Kidney (tissue), 14 donors: ENCODE results near the gene SENP1. TPM values are rescaled to one million over a fixed set of nuclear protein-coding genes. Genes with fewer than 3 reads are reported as not detected.

Experiments used
- DNase-seq, 5 donors: peaks; one replicate each; pipeline ENCODE4 v3.0.0-alpha.2; 2013 to 2020
- FAIRE-seq: peaks from 2 replicates; lab custom pipeline; 2012; peaks lifted over from hg19 to GRCh38; lab: Jason Lieb, UNC
- H3K27ac ChIP-seq, 2 donors: one replicate each; pipeline ENCODE4 v1.7.0; 2013; ENCODE audit warnings: low read depth in 2 of 2, low read length in 2 of 2, inconsistent platforms in 1 of 2
- H3K27me3 ChIP-seq: one replicate; pipeline ENCODE4 v1.7.1; 2013; ENCODE audit warnings: low read length, inconsistent platforms; ENCODE audit not compliant: control insufficient read depth, insufficient read depth
- H3K36me3 ChIP-seq, 3 donors: one replicate each; pipeline versions ENCODE4 v1.7.0 to v1.7.1; 2013; ENCODE audit warnings: low read length in 3 of 3, control low read depth in 1 of 3, inconsistent platforms in 1 of 3; ENCODE audit not compliant: insufficient read depth in 3 of 3, control insufficient read depth in 2 of 3
- H3K4me1 ChIP-seq, 3 donors: one replicate each; pipeline versions ENCODE4 v1.7.0 to v1.7.1; 2013; ENCODE audit warnings: low read length in 3 of 3, inconsistent platforms in 1 of 3, low read depth in 1 of 3; ENCODE audit not compliant: control insufficient read depth in 2 of 3, insufficient read depth in 2 of 3
- H3K4me3 ChIP-seq, 3 donors: one replicate each; pipeline versions ENCODE4 v1.7.0 to v1.8.1; 2013; ENCODE audit warnings: low read length in 3 of 3, control low read depth in 1 of 3, inconsistent platforms in 1 of 3
- H3K9ac ChIP-seq, 3 donors: one replicate each; pipeline versions ENCODE4 v1.7.0 to v1.7.1; 2013; ENCODE audit warnings: low read length in 3 of 3, control low read depth in 1 of 3, inconsistent platforms in 1 of 3
- H3K9me3 ChIP-seq, 3 donors: one replicate each; pipeline versions ENCODE4 v1.7.0 to v1.7.1; 2013; ENCODE audit warnings: low read length in 3 of 3, control low read depth in 1 of 3, inconsistent platforms in 1 of 3; ENCODE audit not compliant: control insufficient read depth in 2 of 3, insufficient read depth in 1 of 3
- CTCF ChIP-seq: IDR thresholded peaks from 3 replicates; pipeline ENCODE4 v1.5.1; 2012; ENCODE audit warnings: mild to moderate bottlenecking, moderate library complexity, borderline replicate concordance; ENCODE audit not compliant: insufficient read depth; ENCODE audit errors: extremely low read depth
- intact Hi-C: fragments of 100-400 bp; cut with DNase I; formaldehyde crosslinking; loops from one replicate; pipeline ENCODE4 v1.11.1; 2022
- microRNA-seq: library from miRNA; unstranded; fragments of <30 nt; microRNA quantifications from one replicate; pipeline ENCODE4 v1.2.0, GENCODE V29; 2020
- polyA plus RNA-seq: library from polyadenylated mRNA; stranded (reverse); fragments of 350-450 nt; fragmentation: Illumina TruSeq; extraction: RNeasy Lipid Tissue Mini Kit (QIAGEN cat#74804); gene quantifications from one replicate; pipeline ENCODE4 v1.2.3, GENCODE V29; 2014; ENCODE audit warnings: low read depth, low replicate concordance; ENCODE audit not compliant: insufficient read depth
- total RNA-seq: library from RNA; stranded (reverse); fragmentation: NEBNext Ultra II Directional; extraction: Animal tissue kit (Norgen Biotek cat#: 25700); gene quantifications from one replicate; pipeline ENCODE4 v1.2.1, GENCODE V29; 2021
- donor health status: control.
- donor health status: control.
- donor health status: control.
- donor health status: control.
- donor health status: control.
- donor health status: DM: yes; HTN: yes; CAD: no.
- donor health status: Normal renal cell carcinoma (clear cell type).

SENP1 gene
- total and polyA plus RNA-seq, 2 donors from 2014 or later: 3.5 to 19.4 TPM

GRCh38 chr12:47995981-47996401 lies 109.9 kb downstream of the SENP1 start:
- DNase-seq (peak in 3 of 5 donors; percentile 49 to 86 (median 54)), FAIRE-seq (no peak)
- no peak overlapping the region for H3K27ac ChIP-seq
- H3K9ac ChIP-seq: no peak overlapping the region
- TF ChIP-seq CTCF: no peak
- H3K4me3 ChIP-seq: no peak overlapping the region
- peaks cover 0 to 2% (median 1%) of the 10 kb centered on the region in 3 donors for H3K4me1 ChIP-seq
- H3K27me3 ChIP-seq: no peaks in the 10 kb centered on the region
- H3K9me3 ChIP-seq: no peaks in the 10 kb centered on the region
- H3K36me3 ChIP-seq: no peaks in the 10 kb centered on the region
- intact Hi-C loops: no loop called here

- no peak overlapping the region for H3K9ac ChIP-seq
- H3K4me1 ChIP-seq: no peaks in the 10 kb centered on the region
- no peaks in the 10 kb centered on the region for H3K27me3 ChIP-seq
- no peak overlapping the region for H3K27ac ChIP-seq
- DNase-seq (peak in 1 of 5 donors; percentile 35), FAIRE-seq (no peak)
- intact Hi-C loops: no loop called here
- no peak overlapping the region for H3K4me3 ChIP-seq
- no peaks in the 10 kb centered on the region for H3K36me3 ChIP-seq
- TF ChIP-seq CTCF: no peak
- H3K9me3 ChIP-seq: no peaks in the 10 kb centered on the region
Measured at GRCh38 chr12:47993491-47993890, 112.4 kb downstream of the SENP1 start.

Small RNAs within 50 kb of the gene (microRNA-seq; reads per million reads assigned to microRNA genes)
- gene MIR6505: not detected

Other genes starting within 250 kb of the SENP1 start
- gene VDR, start 201.1 kb downstream of the SENP1 start, total RNA-seq: 14.8 TPM
- gene VDR, start 201.1 kb downstream of the SENP1 start, polyA plus RNA-seq: 19.1 TPM
- gene TMEM106C, start 142.5 kb downstream of the SENP1 start, total RNA-seq: 51.7 TPM
- 126 TPM for gene TMEM106C, start 142.5 kb downstream of the SENP1 start, polyA plus RNA-seq
- gene COL2A1, start 101.6 kb downstream of the SENP1 start, total RNA-seq: not detected
- gene COL2A1, start 101.6 kb downstream of the SENP1 start, polyA plus RNA-seq: not detected
- 67.7 TPM for gene PFKM, start 13.3 kb upstream of the SENP1 start, total RNA-seq
- 69.6 TPM for gene PFKM, start 13.3 kb upstream of the SENP1 start, polyA plus RNA-seq
- 40.5 TPM for gene ASB8, start 51.4 kb upstream of the SENP1 start, total RNA-seq
- 27.3 TPM for gene ASB8, start 51.4 kb upstream of the SENP1 start, polyA plus RNA-seq
- 2.0 TPM for gene CCDC184, start 77.6 kb upstream of the SENP1 start, total RNA-seq
- gene CCDC184, start 77.6 kb upstream of the SENP1 start, polyA plus RNA-seq: 1.7 TPM
- not detected for gene OR10AD1, start 97.2 kb upstream of the SENP1 start, total RNA-seq
- not detected for gene OR10AD1, start 97.2 kb upstream of the SENP1 start, polyA plus RNA-seq
- 23.8 TPM for gene ZNF641, start 244.8 kb upstream of the SENP1 start, total RNA-seq
- gene ZNF641, start 244.8 kb upstream of the SENP1 start, polyA plus RNA-seq: 7.7 TPM